Measurements from ENCODE around the gene YES1. TPM values are rescaled to one million over a fixed set of nuclear protein-coding genes. Genes with fewer than 3 reads are reported as not detected.
"Not testable (repeated sequence)": the region's sequence is repeated elsewhere in the genome, so short reads cannot be mapped to it uniquely, and the experiment has no call there.

The YES1 gene
- total and polyA plus RNA-seq, 2 donors from 2014 or later, result 12.6 to 48.5 TPM

DNA sequence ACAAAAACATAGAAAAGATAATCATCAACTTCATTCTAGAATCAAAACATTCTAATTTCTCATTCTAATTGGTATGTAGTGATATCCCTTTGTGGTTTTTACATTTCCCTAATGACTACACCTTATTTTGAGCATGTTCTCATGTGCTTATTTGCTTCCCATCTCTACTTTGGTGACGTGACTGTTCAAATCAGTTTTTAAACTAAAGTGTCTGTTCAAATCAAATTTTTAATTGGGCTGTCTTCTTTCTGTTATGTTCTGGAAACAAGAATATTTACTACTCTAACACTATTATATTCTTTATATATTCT lies 45.5 kb downstream of the YES1 start:
- H3K36me3 ChIP-seq (ENCODE audit: control insufficient read depth in 2 of 3, insufficient read depth in 3 of 3, low read length in 3 of 3), result no peaks in the 10 kb centered on the region
- FAIRE-seq, result no peak
- H3K27me3 ChIP-seq (ENCODE audit: control insufficient read depth, insufficient read depth, low read length), result no peaks in the 10 kb centered on the region
- no peaks in the 10 kb centered on the region for H3K9me3 ChIP-seq (ENCODE audit: control insufficient read depth in 2 of 3, insufficient read depth in 1 of 3, low read length in 3 of 3)
- H3K4me1 ChIP-seq (ENCODE audit: control insufficient read depth in 2 of 3, insufficient read depth in 2 of 3, low read depth in 1 of 3, low read length in 3 of 3), result peaks cover 0 to 3% (median 2%) of the 10 kb centered on the region in 3 donors
- H3K9ac ChIP-seq (ENCODE audit: low read length in 3 of 3), result no peak overlapping the region
- intact Hi-C loops (cut with DNase I), result no loop called here
- no peak for TF ChIP-seq CTCF (IDR thresholded peaks at IDR 0.05; ENCODE audit: borderline replicate concordance, extremely low read depth, insufficient read depth)
- no peak overlapping the region for H3K27ac ChIP-seq (ENCODE audit: low read depth in 2 of 2, low read length in 2 of 2)
- no peak for DNase-seq
- H3K4me3 ChIP-seq (ENCODE audit: low read length in 3 of 3), result no peak overlapping the region

DNA sequence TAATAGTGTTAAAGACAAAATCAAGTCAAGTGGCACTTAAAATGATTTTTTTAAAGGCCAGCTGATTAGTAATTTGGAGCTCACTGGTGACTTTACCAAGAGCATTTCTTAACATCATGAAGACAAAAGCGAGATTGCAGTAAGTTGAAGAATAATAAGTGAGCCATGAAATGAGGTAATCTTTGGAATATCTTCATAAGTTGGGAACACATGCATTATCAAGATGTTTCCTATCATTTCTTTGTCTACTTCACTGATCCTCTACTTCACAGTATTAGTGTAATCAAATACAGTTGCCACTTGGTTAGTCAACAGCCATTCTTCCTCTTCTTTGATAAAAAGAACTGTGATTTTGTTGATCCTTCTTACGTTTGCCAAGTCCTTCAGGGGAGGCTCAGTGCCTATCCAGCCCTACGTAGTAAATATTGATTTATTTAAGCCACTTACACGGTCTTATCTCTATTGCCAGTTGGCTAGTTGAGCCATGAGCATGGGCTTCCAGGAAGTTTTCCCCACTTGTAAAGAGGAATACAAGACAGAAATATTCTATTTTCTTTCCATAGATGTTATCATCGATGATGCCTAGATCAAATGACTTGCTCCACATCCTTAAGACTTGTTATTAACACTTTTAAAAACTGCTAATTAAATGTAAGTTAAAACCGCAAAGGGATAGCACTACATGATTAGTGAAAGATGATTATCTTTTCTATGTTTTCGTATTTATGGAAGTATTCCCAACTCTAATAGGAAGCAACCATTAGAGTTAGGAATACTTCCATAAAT lies 46.1 kb downstream of the YES1 start:
- Histone ChIP-seq H3K9ac (ENCODE audit: low read length in 3 of 3) (no peak overlapping the region), H3K4me1 (ENCODE audit: control insufficient read depth in 2 of 3, insufficient read depth in 2 of 3, low read depth in 1 of 3, low read length in 3 of 3) (peaks cover 0 to 3% (median 2%) of the 10 kb centered on the region in 3 donors), H3K27me3 (ENCODE audit: control insufficient read depth, insufficient read depth, low read length) (no peaks in the 10 kb centered on the region), H3K9me3 (ENCODE audit: control insufficient read depth in 2 of 3, insufficient read depth in 1 of 3, low read length in 3 of 3) (no peaks in the 10 kb centered on the region), H3K27ac (ENCODE audit: low read depth in 2 of 2, low read length in 2 of 2) (no peak overlapping the region), H3K4me3 (ENCODE audit: low read length in 3 of 3) (no peak overlapping the region), H3K36me3 (ENCODE audit: control insufficient read depth in 2 of 3, insufficient read depth in 3 of 3, low read length in 3 of 3) (no peaks in the 10 kb centered on the region)
- intact Hi-C loops (cut with DNase I), result no loop called here
- DNase-seq, result no peak
- no peak for TF ChIP-seq CTCF (IDR thresholded peaks at IDR 0.05; ENCODE audit: borderline replicate concordance, extremely low read depth, insufficient read depth)
- no peak for FAIRE-seq

DNA sequence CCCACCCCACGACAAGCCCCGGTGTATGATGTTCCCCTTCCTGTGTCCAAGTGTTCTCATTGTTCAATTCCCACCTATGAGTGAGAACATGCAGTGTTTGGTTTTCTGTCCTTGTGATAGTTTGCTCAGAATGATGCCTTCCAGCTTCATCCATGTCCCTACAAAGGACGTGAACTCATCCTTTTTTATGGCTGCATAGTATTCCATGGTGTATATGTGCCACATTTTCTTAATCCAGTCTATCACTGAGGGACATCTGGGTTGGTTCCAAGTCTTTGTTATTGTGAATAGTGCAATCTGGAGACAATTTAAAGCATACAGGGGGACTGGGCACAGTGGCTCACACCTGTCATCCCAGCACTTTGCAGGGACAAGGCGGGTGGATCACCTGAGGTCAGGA lies 52.2 kb downstream of the YES1 start:
- DNase-seq; H3K27me3 ChIP-seq (ENCODE audit: control insufficient read depth, insufficient read depth, low read length); intact Hi-C loops (cut with DNase I); H3K36me3 ChIP-seq (ENCODE audit: control insufficient read depth in 2 of 3, insufficient read depth in 3 of 3, low read length in 3 of 3); H3K9me3 ChIP-seq (ENCODE audit: control insufficient read depth in 2 of 3, insufficient read depth in 1 of 3, low read length in 3 of 3); H3K9ac ChIP-seq (ENCODE audit: low read length in 3 of 3); H3K4me1 ChIP-seq (ENCODE audit: control insufficient read depth in 2 of 3, insufficient read depth in 2 of 3, low read depth in 1 of 3, low read length in 3 of 3); H3K27ac ChIP-seq (ENCODE audit: low read depth in 2 of 2, low read length in 2 of 2); FAIRE-seq; H3K4me3 ChIP-seq (ENCODE audit: low read length in 3 of 3): not testable (repeated sequence)

DNA sequence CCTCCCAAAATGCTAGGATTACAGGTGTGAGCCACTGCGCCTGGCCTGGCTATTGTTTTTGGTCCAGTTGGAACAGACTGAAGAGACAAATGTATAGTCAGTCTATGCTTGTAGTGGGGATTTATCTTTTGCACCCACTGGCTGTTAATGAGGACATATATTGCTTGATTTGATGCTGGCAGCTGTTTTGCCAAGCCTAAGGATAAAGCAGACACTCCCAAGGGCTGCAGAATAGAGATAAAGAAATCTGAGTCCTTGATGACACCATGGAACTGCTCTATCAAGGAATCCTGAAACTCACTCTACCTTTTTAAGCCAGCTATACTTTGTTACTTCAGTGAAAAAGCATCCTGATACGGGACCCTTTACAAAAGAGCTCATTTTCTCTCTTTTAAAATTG lies 56.5 kb downstream of the YES1 start:
- FAIRE-seq (no peak), DNase-seq (no peak)
- Histone ChIP-seq H3K27ac (ENCODE audit: low read depth in 2 of 2, low read length in 2 of 2) (no peak overlapping the region), H3K4me3 (ENCODE audit: low read length in 3 of 3) (no peak overlapping the region), H3K9me3 (ENCODE audit: control insufficient read depth in 2 of 3, insufficient read depth in 1 of 3, low read length in 3 of 3) (no peaks in the 10 kb centered on the region), H3K36me3 (ENCODE audit: control insufficient read depth in 2 of 3, insufficient read depth in 3 of 3, low read length in 3 of 3) (no peaks in the 10 kb centered on the region), H3K4me1 (ENCODE audit: control insufficient read depth in 2 of 3, insufficient read depth in 2 of 3, low read depth in 1 of 3, low read length in 3 of 3) (no peaks in the 10 kb centered on the region), H3K9ac (ENCODE audit: low read length in 3 of 3) (no peak overlapping the region), H3K27me3 (ENCODE audit: control insufficient read depth, insufficient read depth, low read length) (no peaks in the 10 kb centered on the region)
- intact Hi-C loops (cut with DNase I), result no loop called here
- no peak for TF ChIP-seq CTCF (IDR thresholded peaks at IDR 0.05; ENCODE audit: borderline replicate concordance, extremely low read depth, insufficient read depth)
